Tibial nerve (tissue), 4 donors: Measurements from ENCODE around the gene ZNF516. TPM values are rescaled to one million over a fixed set of nuclear protein-coding genes. Genes with fewer than 3 reads are reported as not detected.
A peak's percentile ranks its signal among the peaks of the same experiment; 100 is the strongest.

Source experiments
- DNase-seq, 2 donors: peaks; one replicate each; pipeline ENCODE4 v3.0.0-alpha.2; 2019; ENCODE audit warnings: low spot score in 2 of 2
- H3K27ac ChIP-seq, 4 donors: fragments of 200-600 bp; sonication (generic) in 3 of 4; one replicate each; pipeline ENCODE4 v1.5.1; 2017 to 2019; ENCODE audit warnings: mild to moderate bottlenecking in 1 of 4
- H3K27me3 ChIP-seq, 2 donors: fragments of 200-600 bp; sonication (generic) in 1 of 2; one replicate each; pipeline versions ENCODE4 v1.5.1 to v1.6.0; 2017 to 2019
- H3K36me3 ChIP-seq, 3 donors: fragments of 200-600 bp; sonication (generic); one replicate each; pipeline ENCODE4 v1.5.1; 2018 to 2019
- H3K4me1 ChIP-seq, 4 donors: fragments of 200-600 bp; sonication (generic) in 3 of 4; one replicate each; pipeline ENCODE4 v1.5.1; 2017 to 2019
- H3K4me3 ChIP-seq, 4 donors: fragments of 200-600 bp; sonication (generic) in 3 of 4; one replicate each; pipeline ENCODE4 v1.5.1; 2017 to 2019; ENCODE audit warnings: mild to moderate bottlenecking in 1 of 4, moderate library complexity in 1 of 4
- H3K9me3 ChIP-seq, 4 donors: fragments of 200-600 bp; sonication (generic) in 3 of 4; one replicate each; pipeline ENCODE4 v1.5.1; 2017 to 2019
- CTCF ChIP-seq, 5 experiments: fragments of 200-600 bp in 3 of 5; fragments of 450-650 bp in 2 of 5; sonication (generic) in 3 of 5; IDR thresholded peaks; one replicate each; pipeline ENCODE4 v1.5.1; 2016 to 2019; ENCODE audit warnings: antibody characterized with exemption in 5 of 5, mild to moderate bottlenecking in 3 of 5, moderate library complexity in 2 of 5
- EP300 ChIP-seq, 2 donors: sonication (generic); formaldehyde crosslinking; IDR thresholded peaks; one replicate each; pipeline ENCODE4 v1.6.1; 2017; ENCODE audit warnings: antibody characterized with exemption in 2 of 2, mild to moderate bottlenecking in 1 of 2
- POLR2A ChIP-seq, 2 donors: fragments of 450-650 bp; IDR thresholded peaks; one replicate each; pipeline ENCODE4 v1.6.1; 2017; ENCODE audit warnings: antibody characterized with exemption in 2 of 2, mild to moderate bottlenecking in 2 of 2, moderate library complexity in 2 of 2
- WGBS, 2 donors: methylation state at CpG; one replicate each; pipeline ENCODE4 v1.1.5; 2018; 5-methylcytosine and 5-hydroxymethylcytosine counted together
- total RNA-seq, 4 donors: library from RNA; depleted of rRNA; stranded (reverse); fragments of >200 nt; gene quantifications; one replicate each; pipeline ENCODE4 v1.1.0, GENCODE V29; 2016

The ZNF516 gene
- total RNA-seq, 4 donors from 2014 or later: 31.4 to 63.0 (median 45.5) TPM

- no peak for DNase-seq
- peaks cover 0 to 76% (median 31%) of the 10 kb centered on the region in 4 donors for H3K4me1 ChIP-seq
- no peaks in the 10 kb centered on the region for H3K9me3 ChIP-seq
- H3K36me3 ChIP-seq: peaks cover 0 to 17% (median 0%) of the 10 kb centered on the region in 3 donors
- no peaks in the 10 kb centered on the region for H3K27me3 ChIP-seq
- H3K27ac ChIP-seq: peak overlapping the region in 3 of 4 donors; percentile 82 to 97 (median 97)
- no peak overlapping the region for H3K4me3 ChIP-seq
- 49 to 65% methylated on average over 8 of the region's 8 CpGs for WGBS, 2 donors
- TF ChIP-seq CTCF (IDR thresholded peaks at IDR 0.05) (no peak), POLR2A (IDR thresholded peaks at IDR 0.05) (no peak), EP300 (IDR thresholded peaks at IDR 0.05) (no peak)
These were observed 39.9 kb downstream of the ZNF516 start for GRCh38 chr18:76455003-76455676.

GRCh38 chr18:76454418-76454817, 40.6 kb downstream of the ZNF516 start:
- TF ChIP-seq POLR2A (IDR thresholded peaks at IDR 0.05): no peak
- TF ChIP-seq CTCF (IDR thresholded peaks at IDR 0.05): no peak
- TF ChIP-seq EP300 (IDR thresholded peaks at IDR 0.05): no peak
- Histone ChIP-seq H3K4me3 (no peak overlapping the region), H3K27me3 (no peaks in the 10 kb centered on the region), H3K36me3 (peaks cover 0 to 15% (median 0%) of the 10 kb centered on the region in 3 donors), H3K27ac (peak overlapping the region in 3 of 4 donors; percentile 82 to 97 (median 97)), H3K9me3 (no peaks in the 10 kb centered on the region), H3K4me1 (peaks cover 0 to 76% (median 33%) of the 10 kb centered on the region in 4 donors)
- 24 to 28% methylated on average over 1 of the region's 1 CpG for WGBS, 2 donors
- no peak for DNase-seq

GRCh38 chr18:76453932-76454331, 41.1 kb downstream of the ZNF516 start:
- TF ChIP-seq CTCF (IDR thresholded peaks at IDR 0.05) (no peak), POLR2A (IDR thresholded peaks at IDR 0.05) (no peak), EP300 (IDR thresholded peaks at IDR 0.05) (no peak)
- peak overlapping the region; percentile 82 to 97 (median 90) for H3K27ac ChIP-seq
- H3K4me1 ChIP-seq: peaks cover 0 to 76% (median 33%) of the 10 kb centered on the region in 4 donors
- no peaks in the 10 kb centered on the region for H3K9me3 ChIP-seq
- no peak overlapping the region for H3K4me3 ChIP-seq
- WGBS, 2 donors: 75 to 82% methylated on average over 5 of the region's 5 CpGs
- no peak for DNase-seq
- peaks cover 0 to 11% (median 0%) of the 10 kb centered on the region in 3 donors for H3K36me3 ChIP-seq
- no peaks in the 10 kb centered on the region for H3K27me3 ChIP-seq

GRCh38 chr18:76453057-76453561, 41.9 kb downstream of the ZNF516 start:
- Histone ChIP-seq H3K27me3 (no peaks in the 10 kb centered on the region), H3K27ac (peak overlapping the region; percentile 82 to 97 (median 90)), H3K36me3 (peaks cover 0 to 2% (median 0%) of the 10 kb centered on the region in 3 donors), H3K9me3 (no peaks in the 10 kb centered on the region), H3K4me3 (no peak overlapping the region), H3K4me1 (peaks cover 0 to 78% (median 42%) of the 10 kb centered on the region in 4 donors)
- no peak for DNase-seq
- no peak for TF ChIP-seq EP300 (IDR thresholded peaks at IDR 0.05)
- TF ChIP-seq CTCF (IDR thresholded peaks at IDR 0.05): no peak
- no peak for TF ChIP-seq POLR2A (IDR thresholded peaks at IDR 0.05)
- 52 to 58% methylated on average over 7 of the region's 7 CpGs for WGBS, 2 donors

- no peaks in the 10 kb centered on the region for H3K27me3 ChIP-seq
- TF ChIP-seq CTCF (IDR thresholded peaks at IDR 0.05): no peak
- TF ChIP-seq POLR2A (IDR thresholded peaks at IDR 0.05): no peak
- no peak for TF ChIP-seq EP300 (IDR thresholded peaks at IDR 0.05)
- peak overlapping the region; percentile 82 to 97 (median 90) for H3K27ac ChIP-seq
- H3K36me3 ChIP-seq: no peaks in the 10 kb centered on the region
- WGBS, 2 donors: 38 to 49% methylated on average over 8 of the region's 8 CpGs
- peak overlapping the region in 1 of 4 donors; percentile 61 for H3K4me3 ChIP-seq
- DNase-seq: no peak
- H3K4me1 ChIP-seq: peaks cover 0 to 80% (median 46%) of the 10 kb centered on the region in 4 donors
- no peaks in the 10 kb centered on the region for H3K9me3 ChIP-seq
These were observed 42.7 kb downstream of the ZNF516 start for GRCh38 chr18:76452357-76452756.
